GM18867 (cell line): Measurements from ENCODE around the gene ITPK1.

Experiments
- ATAC-seq: cut with Tn5 transposase; IDR thresholded peaks from one replicate; pipeline ENCODE4 v1.9.1; 2021; ENCODE audit warnings: mild to moderate bottlenecking, moderate library complexity; ENCODE audit not compliant: unreplicated experiment

ITPK1 gene

DNA sequence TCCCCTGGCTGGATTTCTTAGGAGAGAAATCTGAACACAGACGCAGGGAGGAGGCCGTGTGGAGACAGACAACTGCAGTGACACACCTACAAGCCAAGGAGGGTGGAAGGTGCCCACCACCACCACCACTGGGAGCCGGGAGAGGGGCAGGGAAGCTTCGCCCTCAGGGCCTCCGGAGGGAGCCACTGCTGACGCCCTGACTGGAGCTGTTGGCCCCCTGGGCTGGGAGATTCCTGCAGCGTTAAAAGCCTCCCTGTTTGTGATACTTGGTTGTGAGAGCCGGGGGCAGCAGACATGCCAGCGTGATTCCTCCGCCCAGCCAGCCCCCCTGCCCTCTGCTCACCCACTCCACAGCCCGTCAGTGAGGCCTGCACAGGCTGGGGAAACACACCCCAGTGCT is 120.8 kb downstream of the ITPK1 start:
- ATAC-seq = no peak

- no peak for ATAC-seq
Observed at GRCh38 chr14:92994131-92994676, 121.5 kb downstream of the ITPK1 start.

GRCh38 chr14:92993302-92993701 is 122.4 kb downstream of the ITPK1 start:
- ATAC-seq = no peak

- ATAC-seq = no peak
Observed at GRCh38 chr14:92991536-92991935, 124.2 kb downstream of the ITPK1 start.

DNA sequence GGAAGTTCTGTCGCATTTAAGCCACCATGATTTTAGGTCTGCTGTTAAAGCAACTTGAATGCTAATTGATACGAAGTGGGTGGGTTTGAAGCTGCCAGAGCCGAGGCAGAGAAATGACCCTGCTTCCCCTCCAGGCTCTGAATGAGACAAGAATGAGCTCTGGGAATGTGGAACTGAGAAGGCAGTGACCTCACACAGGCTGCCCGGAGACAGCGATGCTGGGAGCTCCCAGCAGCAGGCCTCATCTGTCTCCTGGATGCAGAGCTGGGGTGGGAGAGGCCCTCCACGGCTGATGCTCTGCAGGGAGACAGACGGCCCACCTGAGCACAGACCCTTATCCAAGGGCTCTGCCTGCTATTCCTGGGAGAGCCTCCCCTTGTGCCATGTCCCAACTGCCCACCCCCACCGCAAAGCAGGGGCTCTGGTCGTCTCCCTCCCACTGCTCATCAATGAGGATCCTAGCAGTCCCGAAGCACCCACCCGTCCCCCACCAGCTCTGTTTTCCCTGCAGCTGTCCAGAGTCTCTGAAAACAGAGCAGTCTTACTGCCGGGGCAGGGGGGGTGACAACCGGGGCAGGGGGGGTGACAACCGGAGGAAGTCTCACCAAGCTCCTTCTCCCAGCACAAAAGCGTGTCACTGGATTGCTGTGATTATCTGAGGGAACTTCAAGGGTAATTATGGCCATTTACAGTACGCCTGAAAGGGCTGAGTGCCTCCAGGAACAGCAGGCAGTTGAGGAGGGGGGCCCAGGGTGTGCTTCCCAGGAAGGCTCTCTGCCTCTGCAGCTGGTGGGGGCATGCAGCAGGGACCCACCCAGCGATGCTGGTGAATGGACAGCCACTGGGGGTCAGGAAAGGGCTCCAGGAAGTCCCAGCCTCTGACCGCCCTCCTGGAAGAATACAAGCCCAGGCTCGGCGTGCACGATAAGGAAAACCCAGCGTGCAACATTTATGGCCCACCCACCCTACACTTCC is 125.0 kb downstream of the ITPK1 start:
- no peak for ATAC-seq

- ATAC-seq = no peak
Observed at GRCh38 chr14:92988786-92989755, 126.7 kb downstream of the ITPK1 start.

DNA sequence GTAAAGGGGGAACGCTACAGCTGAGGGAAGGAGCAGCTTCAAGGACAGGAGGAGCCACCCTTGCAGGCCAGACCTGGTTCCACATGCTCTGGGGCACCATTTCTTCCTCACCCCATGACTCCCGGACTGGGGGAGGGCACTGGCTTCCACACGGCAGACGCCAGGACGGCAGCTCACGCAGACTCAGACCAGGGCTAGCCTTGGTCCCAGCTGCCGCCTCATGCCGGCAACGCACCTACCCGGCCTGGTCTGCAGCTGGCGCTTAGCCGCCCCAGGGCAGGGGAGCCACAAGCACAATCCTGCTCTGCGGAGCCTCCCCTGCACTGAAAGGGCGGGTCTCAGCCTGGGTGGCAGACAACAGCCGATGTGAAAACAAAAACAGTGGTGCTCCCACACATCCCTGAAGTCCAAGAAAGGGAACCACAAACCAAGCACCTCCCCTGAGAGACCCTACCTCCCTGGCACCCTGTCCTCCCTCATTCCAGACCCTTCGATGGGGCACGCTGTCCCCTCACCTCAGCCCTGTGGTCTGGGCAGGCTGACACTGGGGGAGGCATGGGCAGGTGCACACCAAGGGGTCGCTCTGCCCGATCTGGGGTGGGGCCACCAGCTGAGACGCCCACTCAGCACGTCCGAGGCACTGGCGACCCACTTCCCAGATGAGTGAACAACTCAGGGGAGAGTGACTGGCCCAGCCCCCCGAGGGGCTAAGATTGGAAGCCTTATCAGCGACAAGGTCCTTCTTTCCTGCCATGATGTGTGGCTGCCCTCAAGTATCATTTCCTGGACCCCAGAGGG is 127.8 kb downstream of the ITPK1 start:
- ATAC-seq = no peak

DNA sequence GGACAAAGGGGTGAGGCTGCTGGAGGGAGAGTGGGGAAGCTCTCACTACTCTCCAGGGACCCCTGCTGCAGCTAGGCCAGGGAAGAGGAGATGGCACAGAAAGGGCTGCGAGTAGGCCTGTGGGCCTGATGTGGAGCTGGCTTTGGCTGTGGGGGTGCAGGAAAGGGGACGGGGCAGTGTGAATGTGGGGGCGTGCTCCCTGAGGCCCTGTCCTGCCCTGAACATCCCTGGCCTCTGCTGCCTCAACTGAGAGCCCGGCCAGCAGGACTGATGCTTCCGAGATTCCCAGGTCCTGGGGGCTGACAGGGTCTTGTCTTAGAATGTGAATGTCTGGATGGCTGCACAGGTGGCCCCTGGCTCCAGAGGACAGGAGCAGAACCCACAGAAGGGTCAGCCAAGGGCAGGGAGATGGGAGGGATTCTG is 128.6 kb downstream of the ITPK1 start:
- ATAC-seq = no peak

- no peak for ATAC-seq
Observed at GRCh38 chr14:92986254-92987147, 129.2 kb downstream of the ITPK1 start.

GRCh38 chr14:92985521-92985920 is 130.2 kb downstream of the ITPK1 start:
- ATAC-seq = no peak

- ATAC-seq = no peak
Observed at GRCh38 chr14:92984896-92985295, 130.8 kb downstream of the ITPK1 start.

GRCh38 chr14:92984082-92984788 is 131.5 kb downstream of the ITPK1 start:
- no peak for ATAC-seq

DNA sequence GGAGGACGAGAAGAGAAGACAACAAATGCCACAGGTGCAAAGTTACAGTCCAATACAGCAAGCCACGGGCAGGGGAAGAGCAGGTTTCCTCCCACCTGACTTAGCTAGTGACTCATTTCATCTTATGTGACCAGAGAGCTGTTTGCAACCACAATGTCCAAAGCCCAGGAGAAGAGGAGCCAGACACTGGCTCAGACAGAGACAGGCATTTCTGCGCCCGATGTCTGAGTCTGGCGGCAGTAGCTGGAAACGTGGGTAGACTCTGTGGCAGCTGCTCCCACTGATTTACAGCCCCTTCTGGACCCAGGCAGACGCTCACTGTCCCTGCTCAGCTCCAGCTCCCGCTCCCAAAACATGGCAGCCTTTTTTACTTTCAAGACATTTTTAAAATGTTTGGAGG is 132.8 kb downstream of the ITPK1 start:
- no peak for ATAC-seq

DNA sequence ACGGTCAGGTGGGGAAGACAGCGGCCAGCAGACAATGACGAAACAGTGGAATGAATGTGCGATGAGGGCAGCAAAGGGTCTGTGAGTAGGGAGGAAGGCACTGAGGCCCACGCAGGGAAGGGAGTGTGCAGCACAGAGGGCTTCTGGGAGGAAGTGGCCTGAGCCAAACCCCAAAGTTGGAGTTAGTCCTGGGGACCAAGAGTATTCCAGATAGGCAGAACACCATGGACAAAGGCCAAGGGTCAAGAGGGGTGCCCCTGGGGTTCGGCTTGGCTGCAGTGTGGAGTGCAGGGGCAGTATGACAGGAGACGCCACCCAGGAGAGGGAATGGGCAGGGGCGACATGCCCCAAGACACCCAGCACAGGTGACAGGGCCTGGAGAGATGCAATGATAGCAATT is 134.0 kb downstream of the ITPK1 start:
- no peak for ATAC-seq

DNA sequence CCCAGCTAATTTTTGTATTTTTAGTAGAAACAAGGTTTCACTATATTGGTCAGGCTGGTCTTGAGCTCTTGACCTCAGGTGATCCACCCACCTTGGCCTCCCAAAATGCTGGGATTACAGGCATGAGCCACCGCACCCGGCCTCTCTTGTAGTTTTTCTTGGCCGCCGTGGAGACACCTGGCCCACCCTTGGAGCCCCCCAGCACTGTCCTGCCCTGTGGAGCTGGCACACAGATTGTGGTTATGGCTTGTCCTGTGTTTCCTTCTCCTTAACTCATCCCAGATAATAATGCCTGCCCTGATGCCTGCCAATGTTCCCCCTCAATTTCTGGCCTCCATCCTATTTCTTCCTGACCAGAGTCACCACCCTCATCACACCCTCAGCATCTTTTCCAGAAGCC is 134.9 kb downstream of the ITPK1 start:
- ATAC-seq = no peak

- ATAC-seq = no peak
Observed at GRCh38 chr14:92978229-92979021, 137.3 kb downstream of the ITPK1 start.

GRCh38 chr14:92976268-92976667 is 139.5 kb downstream of the ITPK1 start:
- ATAC-seq = no peak
